NCI-H446 treated with DMSO at 0.1 percent for 48 hours (cell line): ENCODE measurements around the gene CDH23.

ENCODE experiments used
- DNase-seq: peaks from one replicate; lab custom pipeline; 2025; lab: John Stamatoyannopoulos, UW

The CDH23 gene

GRCh38 chr10:71660313-71660712, 263.6 kb downstream of the CDH23 start:
- DNase-seq, result no peak

DNA sequence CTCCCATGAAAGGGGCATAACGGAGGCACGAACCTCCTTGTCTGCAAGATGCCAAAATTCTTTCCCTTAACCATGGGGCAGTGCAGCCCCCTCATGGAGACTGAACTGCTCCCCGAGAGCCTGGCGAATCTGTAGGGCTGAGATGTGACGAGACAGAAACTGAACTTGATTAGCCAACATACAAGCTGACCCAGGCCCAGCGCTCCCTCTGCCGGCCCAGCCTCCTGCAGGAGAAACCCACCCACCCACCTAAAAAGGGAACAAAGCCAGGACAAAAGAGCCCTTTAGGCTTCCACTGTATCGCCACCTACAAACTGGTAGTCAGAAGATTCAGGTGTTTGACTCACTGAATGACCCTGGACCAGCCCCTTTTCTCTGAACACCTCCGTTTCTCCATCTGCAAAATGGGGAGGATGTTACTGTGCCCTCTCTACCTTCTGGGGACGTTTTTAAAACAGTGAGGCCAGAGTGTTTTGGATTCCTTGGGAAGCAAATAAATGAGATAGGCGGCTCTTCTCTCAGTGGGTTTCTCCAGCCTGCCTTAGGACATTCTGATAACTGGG, 264.4 kb downstream of the CDH23 start:
- DNase-seq, result no peak

GRCh38 chr10:71661779-71662336, 265.1 kb downstream of the CDH23 start:
- DNase-seq, result no peak

DNA sequence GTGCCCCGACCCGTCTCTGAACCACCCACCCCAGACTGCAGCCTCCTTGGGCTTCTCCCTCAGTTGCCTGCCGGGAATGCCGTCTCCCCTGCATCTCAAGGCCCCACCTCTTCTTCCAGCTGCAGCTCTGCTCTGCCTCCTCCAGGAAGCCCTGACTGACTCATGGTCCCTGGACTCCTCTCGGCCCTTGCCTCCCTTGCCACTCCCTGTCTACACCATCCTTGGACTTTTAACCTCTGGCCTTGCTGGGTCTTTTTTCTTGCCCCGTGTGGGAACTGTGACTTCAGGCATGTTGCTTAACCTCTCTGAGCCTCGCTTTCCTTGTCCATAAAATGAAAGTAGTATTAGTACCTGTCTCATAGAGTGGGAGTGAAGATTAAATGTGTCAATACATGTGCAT, 266.6 kb downstream of the CDH23 start:
- no peak for DNase-seq

DNA sequence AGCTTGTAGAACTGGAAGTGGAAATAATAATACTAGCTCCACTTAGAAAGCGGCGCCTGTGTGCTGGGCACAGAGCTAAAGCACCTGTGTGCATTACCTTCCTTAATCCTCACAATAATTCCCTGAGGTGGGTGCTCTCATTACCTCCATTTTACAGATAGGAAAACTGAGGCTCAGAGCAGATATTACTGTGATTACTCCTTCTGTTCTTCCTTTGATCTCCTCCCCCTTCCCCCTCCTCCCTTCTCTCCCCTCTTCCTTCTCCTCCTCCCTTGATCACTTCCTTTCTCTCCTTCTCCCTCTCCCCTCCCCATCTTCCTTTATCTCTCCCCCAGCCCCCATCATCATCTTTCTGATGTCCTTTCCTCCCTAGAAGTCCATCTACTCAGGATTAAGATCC, 267.9 kb downstream of the CDH23 start:
- no peak for DNase-seq

DNA sequence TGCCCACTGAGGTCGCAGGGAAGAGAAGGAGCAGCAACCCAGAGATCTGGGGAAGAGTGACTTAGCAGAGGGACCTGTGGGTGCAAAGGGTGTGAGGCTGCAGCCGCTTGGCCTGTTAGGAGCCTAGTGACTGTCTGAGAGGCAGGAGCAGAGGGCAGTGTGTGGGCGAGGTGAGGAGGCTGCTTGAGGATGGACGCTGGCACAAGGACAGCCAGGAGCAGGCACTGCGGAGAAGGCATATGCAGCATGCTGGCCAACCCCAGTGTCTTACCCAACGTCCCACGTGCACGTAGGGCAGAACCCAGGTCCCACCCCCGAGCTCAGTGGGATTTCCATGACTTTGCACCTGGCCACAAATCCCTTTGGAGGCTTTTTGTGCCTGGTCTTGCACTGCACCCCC, 268.7 kb downstream of the CDH23 start:
- DNase-seq, result no peak

DNA sequence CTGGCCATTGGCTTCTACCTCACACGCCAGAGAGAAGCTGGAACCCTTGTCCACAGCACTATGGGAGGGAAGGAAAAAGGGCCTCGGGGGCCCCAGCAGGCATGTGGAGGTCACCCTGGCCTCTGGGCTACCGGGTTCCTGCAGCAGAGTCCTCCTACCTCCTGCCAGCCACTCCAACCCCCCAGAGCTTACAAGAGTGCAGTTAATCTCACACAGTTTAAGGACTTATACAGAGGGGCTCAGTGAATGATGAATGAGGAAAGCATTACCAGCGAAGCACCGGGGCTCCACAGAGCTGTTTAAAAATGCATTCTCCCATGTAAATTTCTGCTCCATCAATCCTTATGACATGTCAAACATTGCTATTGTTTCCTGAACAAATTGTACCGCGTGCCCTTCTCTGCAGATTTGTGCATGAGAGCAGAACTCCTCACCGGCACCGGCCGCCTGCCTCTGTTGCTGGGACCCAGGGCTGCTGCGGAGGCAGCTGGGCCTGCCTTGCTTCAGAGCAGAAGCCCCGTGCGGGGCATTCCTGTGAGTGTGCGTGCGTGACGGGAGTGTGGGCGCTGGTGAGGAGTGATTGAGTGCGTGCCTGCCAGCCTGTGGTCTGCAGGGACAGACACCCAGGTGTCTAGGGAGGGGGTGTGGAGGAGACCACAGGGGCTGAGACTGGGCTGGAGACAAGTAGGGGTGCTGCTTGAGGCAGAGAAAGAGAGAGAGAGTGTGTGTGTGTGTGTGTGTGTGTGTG, 270.1 kb downstream of the CDH23 start:
- DNase-seq, result no peak

DNA sequence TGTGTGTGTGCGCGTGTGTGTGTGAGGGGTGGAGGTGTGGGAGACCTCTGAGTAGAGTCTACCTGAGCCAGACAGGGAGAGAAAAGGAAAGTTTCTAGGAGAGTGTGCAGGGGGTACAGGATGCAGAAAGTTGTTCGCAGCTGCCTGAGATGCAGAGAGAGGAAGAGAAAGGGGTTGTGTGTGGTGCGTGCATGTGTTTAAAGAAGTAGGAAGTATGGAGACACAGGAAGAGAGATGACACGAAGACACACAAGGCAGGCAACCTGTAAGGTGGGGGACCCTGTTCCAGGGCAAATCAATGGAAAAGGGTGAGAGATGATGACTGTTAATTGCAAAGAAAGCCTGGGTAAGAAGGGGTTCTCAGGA, 270.6 kb downstream of the CDH23 start:
- no peak for DNase-seq

DNA sequence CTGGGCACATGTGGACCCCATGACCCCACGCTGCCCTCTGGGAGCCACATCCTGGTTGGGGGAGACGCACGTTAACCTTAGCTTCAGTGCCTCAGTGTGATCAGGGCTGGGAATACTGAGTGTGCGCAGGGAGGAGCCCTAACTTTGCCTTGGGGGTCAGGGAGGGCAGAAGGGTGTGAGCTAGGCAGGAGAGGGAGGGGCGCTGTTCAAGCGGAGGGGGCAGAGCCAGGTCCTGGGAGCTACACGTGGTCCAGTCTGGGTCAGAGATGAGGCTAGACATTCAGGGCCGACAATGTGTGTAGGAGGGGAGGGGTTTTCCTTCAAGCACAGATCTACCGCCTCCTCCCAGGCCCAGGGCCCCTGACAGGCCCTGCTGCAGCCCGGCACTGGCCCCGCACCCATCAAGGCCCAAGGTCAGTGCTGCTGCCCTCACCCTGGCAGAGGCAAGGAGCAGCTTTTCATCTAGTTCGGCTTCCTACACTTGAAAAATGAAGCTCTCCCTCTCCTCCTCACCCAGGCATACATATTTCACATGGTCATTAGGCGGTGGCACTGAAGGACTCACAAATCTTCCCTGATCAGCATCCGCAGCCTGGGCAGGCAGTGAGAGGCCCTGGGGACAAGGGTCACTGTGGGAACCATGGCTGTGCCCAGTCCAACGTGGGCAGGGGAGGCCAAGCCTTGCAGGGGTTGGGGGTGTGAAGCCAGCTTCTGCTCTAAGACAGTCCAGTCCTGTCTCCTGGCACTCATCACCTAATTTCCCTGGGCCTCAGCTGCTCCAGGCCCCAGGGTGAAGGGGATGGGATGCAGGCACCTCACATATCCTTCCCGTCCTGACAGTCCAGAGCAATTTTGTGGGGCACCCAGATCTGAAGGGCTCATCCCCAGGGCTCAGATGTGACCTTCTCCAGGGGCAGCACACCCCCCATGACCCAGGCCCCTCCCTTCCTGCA, 275.6 kb downstream of the CDH23 start:
- DNase-seq, result no peak

GRCh38 chr10:71675295-71675970, 278.7 kb downstream of the CDH23 start:
- DNase-seq, result no peak

GRCh38 chr10:71677261-71677660, 280.5 kb downstream of the CDH23 start:
- DNase-seq, result no peak

DNA sequence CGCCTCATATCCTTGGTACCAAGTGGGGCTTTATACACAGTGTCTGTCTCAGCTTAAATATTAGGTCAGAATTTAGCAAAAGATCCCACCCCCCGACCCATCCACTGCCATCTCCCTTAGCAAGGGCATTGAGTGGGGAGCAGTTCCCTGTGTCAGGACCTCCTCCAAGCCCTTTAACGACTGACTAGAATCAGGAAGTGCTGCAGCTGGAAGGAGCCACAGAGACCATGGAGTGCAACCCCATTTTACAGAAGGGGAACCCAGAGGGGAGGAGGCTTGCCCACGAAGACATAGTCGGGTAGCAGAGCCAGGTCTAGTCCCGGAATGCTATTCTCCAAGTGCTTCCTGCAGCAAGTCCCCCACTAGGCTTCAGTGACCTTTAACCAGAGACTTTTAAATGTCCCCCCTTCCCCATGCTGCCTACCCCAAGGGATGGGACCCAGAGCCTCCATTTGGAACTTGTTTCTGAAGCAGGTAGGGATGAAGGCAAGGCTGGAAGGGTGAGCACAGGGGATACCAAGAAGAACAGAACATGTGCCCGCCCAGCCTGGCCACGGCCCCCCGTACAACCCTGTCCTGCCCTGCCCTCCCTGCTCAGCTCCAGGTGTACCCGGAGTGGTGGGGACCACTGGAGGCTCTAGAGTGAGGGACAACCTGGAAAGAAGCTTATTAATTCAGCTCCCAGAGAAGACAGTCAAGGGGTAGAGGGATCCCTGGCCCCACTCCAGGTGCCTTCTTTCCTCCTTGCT, 281.5 kb downstream of the CDH23 start:
- no peak for DNase-seq

DNA sequence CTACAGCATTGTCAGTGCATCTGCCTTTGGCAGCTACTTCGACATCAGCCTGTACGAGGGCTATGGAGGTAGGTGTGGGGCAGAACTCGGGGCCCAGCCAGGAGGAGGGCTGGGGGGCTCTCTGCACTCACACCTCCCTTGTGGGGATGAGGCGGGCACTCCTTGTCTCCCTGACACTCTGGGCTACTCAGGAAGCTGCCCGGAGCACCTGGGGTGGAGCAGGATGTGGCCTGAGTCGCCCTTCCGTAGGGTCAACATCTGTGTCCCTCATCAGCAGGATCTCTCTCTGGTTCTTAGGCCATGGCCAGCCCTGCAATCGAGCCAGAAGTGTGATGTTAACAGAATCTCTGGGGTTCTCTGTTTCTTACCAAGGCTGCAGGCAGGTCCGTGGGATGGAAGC, 282.7 kb downstream of the CDH23 start:
- no peak for DNase-seq

DNA sequence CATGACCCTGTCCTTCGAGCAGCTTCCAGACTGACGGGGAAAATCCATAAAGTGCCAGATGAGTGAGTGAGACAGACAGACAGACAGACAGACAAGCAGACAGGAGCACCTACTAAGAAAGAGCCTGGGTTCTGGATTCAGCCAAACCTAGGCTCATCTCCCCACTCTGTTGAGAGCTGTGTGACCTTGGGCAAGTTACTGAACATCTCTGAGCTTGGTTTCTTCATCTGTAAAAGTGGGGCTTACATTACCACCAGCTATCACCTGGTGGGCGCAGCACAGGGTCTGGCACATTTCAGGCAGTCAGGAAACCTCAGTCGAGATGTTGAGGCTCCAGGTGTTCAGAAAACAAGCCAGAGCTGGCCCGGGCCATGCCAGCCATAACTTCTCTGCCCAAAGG, 285.3 kb downstream of the CDH23 start:
- DNase-seq, result no peak

DNA sequence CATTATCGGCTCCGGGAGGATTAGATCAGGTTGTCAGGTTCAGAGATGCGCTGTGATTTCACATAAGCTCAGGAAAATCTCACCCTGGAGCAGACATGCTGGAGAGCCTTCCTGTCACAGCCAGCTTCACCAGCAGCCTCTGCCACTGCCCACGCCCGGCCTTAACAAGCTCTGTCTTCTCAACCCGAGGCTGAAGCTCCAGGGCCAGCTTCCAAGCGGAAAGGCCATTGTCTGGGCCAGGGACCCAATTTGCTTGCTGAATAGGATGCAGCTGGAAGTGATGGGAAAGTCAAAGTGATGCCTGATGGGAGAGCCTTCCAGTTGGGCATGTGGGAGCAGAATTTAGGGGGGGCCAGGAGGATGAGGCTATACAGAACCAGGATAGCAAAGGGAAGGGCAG, 286.6 kb downstream of the CDH23 start:
- no peak for DNase-seq

- DNase-seq, result no peak
These were observed 287.8 kb downstream of the CDH23 start for GRCh38 chr10:71684356-71685173.

DNA sequence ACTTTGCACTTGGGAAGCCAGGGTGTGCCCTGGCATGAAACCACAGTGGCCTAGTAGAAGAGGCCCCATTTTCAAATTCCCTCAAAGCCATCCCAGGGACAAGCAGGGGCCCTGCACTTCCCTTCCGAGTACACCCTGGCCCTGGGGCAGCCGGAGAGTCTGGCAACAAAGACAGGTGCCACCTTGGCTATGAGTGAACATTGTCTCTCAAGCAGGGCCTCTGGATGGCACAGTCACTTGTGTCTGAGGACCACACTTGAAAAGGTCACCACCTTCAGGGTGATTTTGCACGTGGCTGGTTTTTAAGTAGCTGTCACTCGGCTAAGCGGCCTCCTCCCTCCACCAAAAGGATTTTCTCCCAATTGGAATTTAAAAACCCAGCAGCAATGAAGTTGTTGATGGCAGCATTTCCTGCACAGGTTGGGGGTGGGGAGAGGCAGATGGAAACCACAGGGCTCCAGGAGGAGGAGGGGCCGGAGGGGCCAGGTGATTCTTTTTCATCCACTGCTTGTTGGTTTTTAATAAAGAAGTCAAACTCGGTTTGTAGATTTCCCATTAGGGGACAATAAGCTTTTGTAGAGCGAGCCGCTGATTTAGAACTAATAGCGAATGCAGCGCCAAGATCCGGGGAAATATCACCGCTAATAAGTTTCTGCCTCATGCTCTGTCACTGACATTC, 289.0 kb downstream of the CDH23 start:
- no peak for DNase-seq

DNA sequence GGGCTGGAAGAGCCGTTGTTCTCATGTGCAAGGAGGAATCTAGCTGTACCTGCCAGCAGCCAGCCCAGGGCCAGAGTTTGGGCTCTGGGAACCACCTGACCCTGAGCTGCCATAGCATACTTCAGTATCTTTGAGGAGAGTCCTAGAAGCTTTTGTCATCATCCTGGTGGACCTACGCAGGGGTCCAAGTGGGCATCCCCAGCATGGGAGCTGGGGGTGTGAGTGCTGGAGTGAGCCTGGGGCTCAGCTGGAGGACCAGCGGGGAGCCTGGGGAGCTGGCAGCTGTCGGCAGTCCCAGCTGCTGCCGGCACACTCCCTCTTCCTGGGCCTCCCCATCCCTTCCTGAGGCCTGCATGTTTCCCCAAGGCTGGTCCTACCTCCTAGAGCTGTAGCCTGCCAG, 290.4 kb downstream of the CDH23 start:
- DNase-seq, result no peak

DNA sequence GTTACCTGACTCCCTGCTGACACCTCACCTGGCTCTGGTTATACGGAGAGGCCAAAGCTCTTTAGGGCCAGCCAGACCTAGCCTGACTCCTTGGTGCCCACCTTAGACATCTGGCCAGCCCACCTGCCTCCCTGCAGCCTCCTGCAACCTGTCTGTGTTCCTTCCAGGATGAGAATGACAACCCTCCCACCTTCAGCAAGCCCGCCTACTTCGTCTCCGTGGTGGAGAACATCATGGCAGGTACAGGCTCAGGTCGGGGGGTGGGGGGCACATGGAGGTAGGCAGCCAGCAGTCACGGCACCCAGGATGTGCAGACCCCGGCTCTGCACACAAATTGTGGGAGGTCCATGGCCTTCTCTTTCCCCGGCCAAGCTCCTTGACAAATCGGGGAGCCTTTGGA, 290.8 kb downstream of the CDH23 start:
- DNase-seq, result no peak

GRCh38 chr10:71688256-71688655, 291.5 kb downstream of the CDH23 start:
- DNase-seq, result no peak
